PC-9 (cell line): ENCODE results near the gene RHEB. TPM values are rescaled to one million over a fixed set of nuclear protein-coding genes. Genes with fewer than 3 reads are reported as not detected.

ENCODE experiments used
- BruUV-seq: library from RNA; stranded (reverse); fragments of 400-500 nt; replicated peaks from 2 replicates; lab custom pipeline; 2021; lab: Mats Ljungman, UMichigan
- CTCF ChIA-PET: fragments of 300-600 bp; sonication (Branson Sonifier 250); formaldehyde crosslinking; loops from one replicate; lab custom pipeline; 2022; ENCODE audit warnings: antibody characterized with exemption; lab: Charles Lee
- POLR2A ChIA-PET: fragments of 300-600 bp; sonication (Branson Sonifier 250); formaldehyde crosslinking; loops from one replicate; lab custom pipeline; 2022; ENCODE audit warnings: antibody characterized with exemption; ENCODE audit not compliant: unreplicated experiment; lab: Charles Lee
- DNase-seq, 2 experiments: peaks; one replicate each; pipeline versions ENCODE4 v3.0.0 to v3.0.0-alpha.2; 2015 to 2022; ENCODE audit warnings: mixed read lengths in 1 of 2
- H2AFZ ChIP-seq: fragments of 200-600 bp; sonication (generic); 2 replicates; pipeline ENCODE4 v1.8.1; 2017; ENCODE audit warnings: antibody characterized with exemption
- H3F3A ChIP-seq: fragments of 200-600 bp; sonication (generic); 2 replicates; pipeline ENCODE4 v1.8.1; 2017; ENCODE audit warnings: antibody characterized with exemption, mild to moderate bottlenecking, low read depth; ENCODE audit not compliant: insufficient read depth
- H3K27ac ChIP-seq: fragments of 200-600 bp; sonication (generic); 2 replicates; pipeline ENCODE4 v1.6.1; 2016; ENCODE audit warnings: mixed run types
- H3K27me3 ChIP-seq: fragments of 200-600 bp; sonication (generic); 2 replicates; pipeline ENCODE4 v1.6.1; 2016; ENCODE audit warnings: low read depth, mixed run types; ENCODE audit not compliant: insufficient read depth
- H3K36me3 ChIP-seq: fragments of 200-600 bp; sonication (generic); 2 replicates; pipeline ENCODE4 v1.6.1; 2016; ENCODE audit warnings: low read depth, mixed run types
- H3K4me1 ChIP-seq: fragments of 200-600 bp; sonication (generic); replicated peaks from 2 replicates; pipeline ENCODE4 v1.6.1; 2016; ENCODE audit warnings: mixed run types; ENCODE audit not compliant: insufficient read depth
- H3K4me2 ChIP-seq: fragments of 200-600 bp; sonication (generic); 2 replicates; pipeline ENCODE4 v1.6.1; 2017; ENCODE audit warnings: mixed run types
- H3K4me3 ChIP-seq: fragments of 200-600 bp; sonication (generic); 2 replicates; pipeline ENCODE4 v1.6.1; 2016; ENCODE audit warnings: mixed run types
- H3K79me2 ChIP-seq: fragments of 200-600 bp; sonication (generic); 2 replicates; pipeline ENCODE4 v1.6.1; 2017; ENCODE audit warnings: low read depth, mixed run types
- H3K9me2 ChIP-seq: fragments of 200-600 bp; sonication (generic); 2 replicates; pipeline ENCODE4 v1.8.1; 2017; ENCODE audit warnings: mild to moderate bottlenecking; ENCODE audit not compliant: insufficient read depth
- H3K9me3 ChIP-seq: fragments of 200-600 bp; sonication (generic); 2 replicates; pipeline ENCODE4 v1.8.1; 2016; ENCODE audit warnings: low read depth; ENCODE audit not compliant: insufficient read depth
- H4K20me1 ChIP-seq: fragments of 200-600 bp; sonication (generic); 2 replicates; pipeline ENCODE4 v1.8.1; 2017; ENCODE audit not compliant: insufficient read depth
- CTCF ChIP-seq: fragments of 200-600 bp; sonication (generic); conservative IDR thresholded peaks from 2 replicates; pipeline ENCODE4 v1.6.1; 2017; ENCODE audit warnings: mixed run types, antibody characterized with exemption, mild to moderate bottlenecking, moderate library complexity
- EZH2 ChIP-seq: fragments of 200-600 bp; sonication (generic); IDR thresholded peaks from 2 replicates; pipeline ENCODE4 v1.8.0; 2017; ENCODE audit warnings: antibody characterized with exemption, low read depth
- intact Hi-C: fragments of 100-400 bp; cut with micrococcal nuclease; formaldehyde crosslinking; loops from one replicate; pipeline ENCODE4 v1.10.0; 2022; ENCODE audit not compliant: unreplicated experiment
- total RNA-seq: library from RNA; stranded (reverse); gene quantifications from 2 replicates; pipeline ENCODE4 v1.2.3, GENCODE V29; 2021

RHEB gene
- total RNA-seq, 1 experiment from 2014 or later = 202 TPM

DNA sequence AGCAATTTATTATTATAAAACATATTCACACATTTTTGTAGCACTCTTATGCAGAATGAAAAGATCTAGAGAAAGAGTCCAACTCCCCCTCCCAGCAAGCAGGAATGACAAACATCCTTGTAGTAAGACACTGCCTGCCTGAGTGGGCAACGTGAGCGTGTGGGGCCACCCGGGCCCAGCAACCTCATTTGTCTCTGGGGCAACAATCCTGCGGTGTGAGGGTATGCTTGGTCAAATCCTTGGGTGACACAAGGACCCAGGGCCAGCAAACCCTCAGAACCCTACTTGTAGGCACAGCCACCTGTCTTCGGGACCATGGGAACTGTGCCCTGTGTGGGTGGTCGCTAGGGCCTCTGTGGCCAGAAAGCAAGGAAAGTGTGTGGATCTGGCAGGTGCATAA lies 10.7 kb downstream of the RHEB start:
- no peaks in the 10 kb centered on the region for H3K9me3 ChIP-seq
- BruUV-seq = no TSS peak
- ChIA-PET POLR2A (interaction anchor here (0.6 kb wide), 1 partner anchor 173 kb away, joined by 4 read pairs; no protein-coding TSS in a partner anchor), CTCF (interaction anchor here (0.6 kb wide), 1 partner anchor 21 kb away, joined by 3 read pairs; no protein-coding TSS in a partner anchor)
- intact Hi-C loops = no loop called here
- no peaks in the 10 kb centered on the region for H3K27me3 ChIP-seq
- peaks cover 9% of the 10 kb centered on the region; the same call in 1 of the 2 replicates for H3K36me3 ChIP-seq
- no peak for DNase-seq
- peaks cover 98% of the 10 kb centered on the region for H4K20me1 ChIP-seq
- peaks cover 100% of the 10 kb centered on the region for H3K79me2 ChIP-seq
- peaks cover 44% of the 10 kb centered on the region for H3F3A ChIP-seq
- no peak overlapping the region for H3K4me3 ChIP-seq
- TF ChIP-seq EZH2 (no peak), CTCF (no peak)
- no peak overlapping the region for H3K27ac ChIP-seq
- H3K4me1 ChIP-seq = peaks cover 36% of the 10 kb centered on the region
- H2AFZ ChIP-seq = no peak overlapping the region
- H3K9me2 ChIP-seq = no peaks in the 10 kb centered on the region
- no peak overlapping the region for H3K4me2 ChIP-seq

DNA sequence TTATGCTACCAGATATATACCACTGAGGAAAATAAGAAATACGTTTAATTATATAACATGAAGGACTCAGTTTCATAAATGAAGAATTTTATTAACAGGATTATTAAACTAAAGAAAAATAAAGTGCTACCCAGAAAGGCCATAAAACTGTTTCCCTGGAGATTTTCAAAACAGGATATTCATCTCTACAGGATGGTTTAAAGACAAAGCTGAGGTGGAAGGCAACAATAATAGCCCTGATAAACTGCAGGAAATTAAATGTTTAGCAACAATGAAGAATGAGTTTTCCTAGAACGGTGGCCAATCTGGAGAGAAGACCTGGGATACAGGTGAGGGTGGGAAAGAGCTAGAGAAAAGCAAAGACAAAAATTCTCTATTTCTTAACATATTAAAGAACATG lies 11.9 kb downstream of the RHEB start:
- intact Hi-C loops = no loop called here
- 0 out of 2 replicates have a peak, but pooled peaks cover 1% of the 10 kb centered on the region for H3K36me3 ChIP-seq
- peaks cover 95% of the 10 kb centered on the region for H4K20me1 ChIP-seq
- no peak for DNase-seq
- POLR2A ChIA-PET = interaction anchor here (0.6 to 0.7 kb wide), 2 partner anchors 8 to 10 kb away, joined by 5 to 7 read pairs; no protein-coding TSS in a partner anchor
- no TSS peak for BruUV-seq
- peaks cover 54% of the 10 kb centered on the region for H3F3A ChIP-seq
- H3K27ac ChIP-seq = peak overlapping the region; percentile 25; the same call in 1 of the 2 replicates
- CTCF ChIA-PET = no interaction called here
- no peak overlapping the region for H3K4me3 ChIP-seq
- H3K79me2 ChIP-seq = peaks cover 100% of the 10 kb centered on the region
- H2AFZ ChIP-seq = no peak overlapping the region
- peaks cover 44% of the 10 kb centered on the region for H3K4me1 ChIP-seq
- H3K27me3 ChIP-seq = no peaks in the 10 kb centered on the region
- no peaks in the 10 kb centered on the region for H3K9me2 ChIP-seq
- no peak overlapping the region for H3K4me2 ChIP-seq
- no peaks in the 10 kb centered on the region for H3K9me3 ChIP-seq
- no peak for TF ChIP-seq EZH2
- no peak for TF ChIP-seq CTCF

DNA sequence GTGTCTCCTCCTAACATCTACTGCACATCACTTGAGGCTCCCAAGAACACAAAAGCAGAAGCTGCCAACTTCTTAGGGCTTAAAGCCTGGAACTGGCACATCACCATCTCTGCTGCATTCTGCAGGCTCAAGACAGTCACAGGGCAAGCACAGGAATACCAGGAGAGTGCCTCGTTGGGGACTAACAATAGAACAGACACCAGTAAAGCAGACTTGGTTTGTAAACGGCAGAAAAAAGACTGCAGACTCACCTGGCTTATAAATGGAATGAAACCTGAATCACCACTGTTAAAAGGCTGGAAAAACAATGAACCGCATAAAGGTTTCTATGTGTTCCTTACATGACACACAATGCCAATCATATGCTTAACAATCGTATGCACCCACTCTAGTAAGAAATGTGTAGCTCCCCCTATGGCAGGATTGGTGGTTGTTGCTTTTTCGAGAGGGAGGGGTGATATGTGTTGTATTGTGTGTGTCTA lies 12.8 kb downstream of the RHEB start:
- H3K27ac ChIP-seq = no peak overlapping the region
- no peak overlapping the region for H3K4me3 ChIP-seq
- ChIA-PET CTCF (no interaction called here), POLR2A (no interaction called here)
- no TSS peak for BruUV-seq
- no peaks in the 10 kb centered on the region for H3K9me2 ChIP-seq
- TF ChIP-seq EZH2 = no peak
- no peaks in the 10 kb centered on the region for H3K9me3 ChIP-seq
- H3F3A ChIP-seq = peaks cover 54% of the 10 kb centered on the region
- H3K79me2 ChIP-seq = peaks cover 100% of the 10 kb centered on the region
- intact Hi-C loops = no loop called here
- no peak for DNase-seq
- no peak overlapping the region for H2AFZ ChIP-seq
- H3K4me1 ChIP-seq = peaks cover 43% of the 10 kb centered on the region
- no peaks in the 10 kb centered on the region for H3K27me3 ChIP-seq
- no peaks in the 10 kb centered on the region for H3K36me3 ChIP-seq
- H3K4me2 ChIP-seq = no peak overlapping the region
- peaks cover 93% of the 10 kb centered on the region for H4K20me1 ChIP-seq
